GM21528 (cell line): ENCODE results near the gene SIKE1.
"Not testable (repeated sequence)": the region's sequence is repeated elsewhere in the genome, so short reads cannot be mapped to it uniquely, and the experiment has no call there.

Source experiments
- ATAC-seq: cut with Tn5 transposase; IDR thresholded peaks from one replicate; pipeline ENCODE4 v1.9.1; 2021; ENCODE audit warnings: mild to moderate bottlenecking, moderate library complexity; ENCODE audit not compliant: unreplicated experiment, low FRiP score

The SIKE1 gene

DNA sequence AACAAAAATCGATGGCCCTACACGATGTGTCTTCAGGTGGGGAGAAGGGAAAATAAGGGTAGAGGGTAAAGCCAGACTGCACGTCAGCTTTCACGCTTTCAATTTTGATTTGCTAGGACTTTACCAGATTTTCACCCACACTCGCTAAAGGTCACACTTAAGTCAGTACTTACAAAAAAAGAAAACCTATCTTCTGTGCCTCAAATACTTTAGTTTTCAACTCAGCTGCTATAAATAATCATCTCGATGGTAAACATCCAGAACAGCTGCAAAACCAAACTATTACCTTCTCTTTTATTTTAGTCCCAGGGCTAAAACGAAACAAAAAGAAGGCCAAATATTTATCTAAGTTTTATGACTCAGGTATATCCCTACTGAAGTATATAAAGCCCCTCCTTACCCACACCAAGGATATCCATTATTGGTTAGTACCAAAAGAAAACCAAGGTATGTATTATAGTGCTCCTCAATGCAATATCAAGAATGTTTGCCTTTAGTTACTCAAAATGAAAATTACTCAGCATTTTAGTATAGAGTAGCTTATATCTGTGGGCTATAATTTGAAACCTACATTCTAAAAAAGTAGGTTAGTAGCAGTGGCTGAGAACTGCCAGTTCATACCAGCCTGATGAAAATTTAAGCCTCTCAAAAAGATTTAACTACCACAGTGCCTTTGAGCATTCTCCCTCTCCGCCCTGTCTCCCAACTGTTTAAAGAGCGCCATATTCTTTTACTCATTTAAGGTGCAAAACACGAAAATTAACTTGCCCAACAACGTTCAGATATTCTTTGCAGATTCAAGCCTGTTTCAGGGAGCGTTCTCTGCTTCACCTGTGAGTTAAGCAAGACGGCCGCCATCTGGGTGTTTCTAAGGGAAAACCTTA is 24.2 kb downstream of the SIKE1 start:
- ATAC-seq, result no peak

DNA sequence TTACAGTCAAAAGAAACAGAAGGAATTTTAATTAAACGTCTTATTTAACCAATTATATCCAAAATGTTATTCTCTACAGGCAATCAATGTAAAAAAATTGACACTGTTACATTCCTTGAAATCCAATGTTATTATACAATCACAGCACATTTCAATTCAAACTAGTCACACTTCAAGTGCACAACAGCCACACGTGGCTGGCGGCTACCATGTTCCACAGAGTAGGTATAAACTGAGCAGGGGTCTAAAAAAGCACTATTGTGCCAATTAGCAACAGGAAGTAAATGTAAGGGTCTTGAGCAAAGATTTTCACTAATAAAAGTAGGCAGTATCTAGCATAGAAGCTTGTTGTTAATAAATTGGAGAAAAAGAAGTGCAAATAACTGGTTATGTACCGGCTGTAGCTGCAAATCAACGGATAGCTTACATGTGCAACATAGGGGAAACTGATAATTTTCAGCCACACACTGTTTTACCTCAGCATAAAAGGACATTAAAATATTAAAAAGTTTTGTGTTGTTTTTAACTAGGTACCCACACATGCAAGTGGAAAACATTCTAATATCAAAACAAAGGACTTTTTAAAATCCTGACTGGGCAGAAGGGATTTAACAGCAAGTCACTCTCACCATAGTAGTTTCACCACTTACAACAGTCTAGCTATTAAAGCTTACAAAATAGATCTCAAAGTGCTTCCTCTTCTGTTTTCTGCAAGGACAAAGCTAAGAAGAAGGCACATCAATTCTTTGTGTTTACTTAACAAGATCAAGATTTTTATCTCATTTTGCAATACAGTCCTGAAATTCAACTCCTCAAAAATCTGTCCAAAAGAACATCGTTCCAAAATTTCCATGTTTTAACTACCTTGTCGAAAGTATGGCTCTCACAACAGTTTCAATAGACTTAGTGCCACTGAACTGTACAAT is 25.2 kb downstream of the SIKE1 start:
- ATAC-seq, result no peak

GRCh38 chr1:114753702-114754101 is 26.8 kb downstream of the SIKE1 start:
- not testable (repeated sequence) for ATAC-seq

- no peak for ATAC-seq
Observed at GRCh38 chr1:114753143-114753542, 27.3 kb downstream of the SIKE1 start.

DNA sequence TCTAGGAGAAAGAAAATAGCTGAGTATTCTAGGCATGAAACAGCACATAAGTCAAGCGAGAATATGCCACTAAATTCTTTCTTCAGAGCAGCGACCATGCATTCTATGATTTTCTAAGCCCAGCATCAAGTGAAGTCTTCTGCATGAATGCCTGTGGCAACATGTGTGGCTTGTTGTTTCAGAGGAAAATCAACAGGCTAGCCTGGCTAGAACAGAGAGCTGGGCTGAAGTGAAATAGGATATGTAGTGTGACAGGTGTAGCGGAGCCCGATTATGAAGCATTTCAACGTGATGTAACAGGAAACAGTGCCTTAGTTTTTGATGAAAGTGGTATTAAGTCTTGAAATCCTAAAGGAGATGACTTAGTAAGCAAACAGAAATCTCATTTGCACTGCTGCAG is 29.7 kb downstream of the SIKE1 start:
- ATAC-seq, result no peak

DNA sequence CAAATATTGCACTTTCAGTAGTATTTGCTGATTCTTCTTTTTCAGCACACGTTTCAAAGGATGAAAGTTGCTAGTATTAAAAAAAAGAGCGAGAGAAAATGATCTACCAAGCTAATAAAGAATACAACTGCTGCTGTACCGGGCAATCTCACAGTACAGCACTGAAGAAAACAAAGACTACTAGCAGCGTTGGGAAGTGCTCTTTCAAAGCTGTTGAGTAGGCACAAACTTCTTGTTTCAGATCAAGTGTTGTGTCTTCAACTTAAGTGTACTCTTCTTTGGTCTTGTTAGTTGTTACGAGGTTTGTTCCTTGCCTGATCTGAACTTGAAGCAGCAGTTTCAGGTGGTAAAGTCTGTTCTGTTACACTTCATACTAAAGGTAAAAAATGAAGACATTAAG is 30.6 kb downstream of the SIKE1 start:
- no peak for ATAC-seq

GRCh38 chr1:114746450-114747121 is 33.9 kb downstream of the SIKE1 start:
- no peak for ATAC-seq

- no peak for ATAC-seq
Observed at GRCh38 chr1:114745291-114745690, 35.2 kb downstream of the SIKE1 start.

- ATAC-seq, result no peak
Observed at GRCh38 chr1:114741963-114742746, 38.3 kb downstream of the SIKE1 start.

DNA sequence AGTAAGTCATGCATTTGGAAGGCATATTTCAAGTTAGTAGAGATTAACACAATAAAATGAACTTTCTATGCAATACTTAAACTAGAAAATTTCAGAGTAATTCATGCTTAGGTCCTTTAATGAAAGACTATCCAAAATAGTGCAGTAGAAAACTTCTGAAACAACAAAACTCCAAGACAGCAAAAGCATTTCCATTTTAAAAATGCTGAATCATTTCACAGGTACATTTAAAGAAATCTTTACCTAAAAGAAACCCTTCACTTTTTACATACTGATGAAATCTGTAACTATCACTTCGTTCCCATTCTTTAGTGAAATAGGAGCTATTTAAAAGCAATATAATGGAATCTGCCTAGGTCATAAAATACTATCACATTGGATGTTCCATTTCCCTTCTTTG is 40.2 kb downstream of the SIKE1 start:
- ATAC-seq, result no peak

- ATAC-seq, result no peak
Observed at GRCh38 chr1:114737314-114737849, 43.1 kb downstream of the SIKE1 start.

- ATAC-seq, result no peak
Observed at GRCh38 chr1:114735479-114735878, 45.0 kb downstream of the SIKE1 start.

GRCh38 chr1:114729782-114730181 is 50.7 kb downstream of the SIKE1 start:
- no peak for ATAC-seq

- no peak for ATAC-seq
Observed at GRCh38 chr1:114728553-114728952, 51.9 kb downstream of the SIKE1 start.

- ATAC-seq, result no peak
Observed at GRCh38 chr1:114725230-114725629, 55.3 kb downstream of the SIKE1 start.

DNA sequence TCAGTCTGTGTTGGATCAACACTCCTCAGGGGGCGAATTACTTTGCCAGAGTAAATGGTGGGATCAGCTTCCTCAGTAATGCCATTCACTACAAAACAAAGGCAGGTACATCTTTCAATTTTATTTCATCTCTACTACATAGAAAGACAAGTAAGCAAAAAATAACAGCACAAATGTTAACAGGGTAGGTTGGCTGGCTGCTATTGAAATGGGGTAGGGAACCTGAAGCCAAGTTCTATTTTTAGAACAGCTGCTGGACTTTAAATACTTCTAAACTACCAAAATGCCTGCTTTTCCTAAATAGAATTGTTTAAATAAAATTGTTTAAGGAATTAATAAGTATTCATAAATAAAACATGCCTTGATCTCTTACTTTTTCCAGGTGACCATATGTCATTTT is 56.6 kb downstream of the SIKE1 start:
- no peak for ATAC-seq

DNA sequence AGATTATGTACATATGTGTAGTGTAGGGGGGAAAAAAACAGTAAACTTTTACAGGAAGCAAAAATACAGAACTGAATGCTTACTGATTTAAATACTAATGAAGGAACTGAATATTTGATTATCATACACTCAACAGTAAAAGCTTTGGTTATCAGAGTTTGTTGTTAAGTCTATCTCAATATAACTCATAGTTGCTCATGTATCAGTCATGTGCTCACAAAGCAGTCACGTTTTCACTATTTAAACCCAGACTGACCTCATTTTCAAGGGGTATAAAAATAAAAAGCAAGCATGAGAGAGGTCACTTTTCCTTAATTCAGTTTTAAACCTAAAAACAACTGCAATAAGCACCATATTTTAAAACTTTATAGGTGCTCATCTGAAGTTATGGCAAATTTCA is 57.0 kb downstream of the SIKE1 start:
- no peak for ATAC-seq

DNA sequence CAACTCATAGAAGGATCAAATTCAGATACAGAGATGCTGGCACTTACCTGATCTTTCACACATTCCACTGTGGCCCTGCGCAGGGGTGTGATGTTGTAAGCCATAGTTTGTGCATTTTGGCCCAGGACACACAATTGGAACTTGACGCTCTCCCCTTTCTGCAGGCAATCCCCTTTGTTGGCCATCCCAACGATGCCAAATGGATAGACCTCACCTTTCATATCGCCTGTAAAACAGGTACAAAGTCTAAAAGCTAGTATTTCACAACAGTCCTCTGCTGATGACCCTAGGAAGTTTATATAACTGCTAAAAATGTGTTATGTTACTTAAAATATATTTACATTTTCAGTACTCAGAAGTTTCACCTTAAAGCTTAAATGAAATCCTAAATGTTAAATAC is 60.0 kb downstream of the SIKE1 start:
- no peak for ATAC-seq
